GM19467 (cell line): Measurements from ENCODE around the gene DCAF5.
"Not testable (repeated sequence)": the region's sequence is repeated elsewhere in the genome, so short reads cannot be mapped to it uniquely, and the experiment has no call there.

Source experiments
- ATAC-seq: cut with Tn5 transposase; IDR thresholded peaks from one replicate; pipeline ENCODE4 v1.9.1; 2021; ENCODE audit warnings: mild to moderate bottlenecking, moderate library complexity; ENCODE audit not compliant: unreplicated experiment

DCAF5 gene

DNA sequence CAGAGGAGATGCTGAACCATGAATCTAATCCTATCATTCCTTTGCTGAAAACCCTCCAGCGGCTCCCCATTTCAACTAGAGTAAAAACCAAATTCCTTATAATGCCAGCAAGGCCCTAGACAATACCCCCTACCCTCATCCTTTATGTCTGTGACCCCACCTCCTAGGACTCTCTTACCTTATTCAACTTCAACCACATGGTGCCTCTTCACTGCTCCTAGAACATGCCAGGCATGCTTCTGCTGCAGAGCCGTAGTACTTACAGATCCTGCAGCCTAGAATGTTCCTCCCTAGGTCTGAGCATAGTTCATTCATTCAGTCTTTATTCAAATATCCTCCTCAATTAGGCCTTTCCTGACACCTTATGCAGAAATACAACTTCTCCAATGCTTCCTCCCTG, 54.9 kb downstream of the DCAF5 start:
- no peak for ATAC-seq

DNA sequence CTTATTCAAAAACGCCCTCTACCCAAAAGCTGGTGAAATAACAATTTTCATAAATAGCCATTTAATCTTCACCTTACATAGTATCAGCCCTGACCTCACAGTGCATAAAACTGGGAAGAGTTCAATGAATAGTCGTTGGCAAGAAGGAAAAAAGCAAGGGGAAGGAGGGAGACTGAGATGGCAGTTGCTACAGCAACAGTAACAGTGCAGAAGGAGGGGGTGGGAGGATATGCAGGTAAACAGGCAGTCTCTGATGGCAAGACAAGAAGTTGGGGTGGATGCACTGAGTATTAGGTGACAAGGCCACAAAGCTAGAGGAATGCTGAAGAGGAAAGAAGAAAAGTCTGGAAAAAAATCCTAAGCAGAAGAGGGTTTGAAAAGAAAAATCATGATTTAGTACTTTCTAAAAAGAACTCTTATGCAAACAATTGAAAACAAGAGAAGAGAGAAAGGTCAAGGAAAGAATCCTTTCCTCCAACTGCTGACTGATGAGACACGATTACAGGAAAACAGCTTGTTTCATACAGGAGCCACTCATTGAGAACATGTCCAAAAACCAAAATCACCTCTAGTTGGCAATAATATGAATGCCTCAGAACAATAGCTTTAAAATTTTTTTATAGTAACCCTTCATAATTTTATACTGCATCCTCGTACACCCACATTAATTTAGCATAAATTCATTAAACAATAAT, 56.0 kb downstream of the DCAF5 start:
- ATAC-seq, result no peak

DNA sequence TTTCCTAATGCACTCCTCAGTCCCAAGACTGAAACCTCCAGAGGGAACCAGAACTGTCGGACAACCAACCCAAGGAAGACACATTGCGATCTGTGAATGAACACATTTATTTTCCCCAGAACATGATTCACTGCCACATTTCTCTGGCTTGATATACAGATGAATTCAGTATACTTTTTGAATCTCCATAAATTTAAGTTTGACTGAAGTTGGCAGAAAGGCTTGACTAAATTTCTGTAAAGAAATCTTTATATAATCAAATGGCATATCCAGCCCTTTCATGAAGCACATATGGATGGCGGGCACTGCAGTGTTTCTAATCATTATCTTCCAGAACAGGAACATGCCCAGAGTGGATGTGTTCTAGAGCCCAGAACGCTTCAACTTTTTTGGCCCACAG, 56.7 kb downstream of the DCAF5 start:
- no peak for ATAC-seq

DNA sequence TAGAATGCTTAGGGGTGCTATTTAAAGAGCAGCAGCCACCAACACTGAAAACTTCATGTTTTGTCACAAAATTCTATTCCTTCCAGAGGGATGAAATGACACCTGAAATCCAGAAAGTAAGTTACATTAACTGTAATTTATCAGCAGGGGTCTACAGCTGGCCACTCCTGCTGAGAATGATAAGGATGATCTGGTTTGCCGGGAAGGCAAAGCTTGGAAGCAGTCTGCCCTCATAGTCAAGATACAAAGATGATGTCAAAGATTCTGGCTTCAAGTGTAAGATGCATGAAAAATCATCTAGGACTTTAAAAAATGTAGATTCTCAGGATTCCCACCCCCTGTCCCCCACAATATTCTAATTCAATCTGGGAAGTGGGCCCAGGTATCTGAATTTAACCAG, 58.4 kb downstream of the DCAF5 start:
- no peak for ATAC-seq

DNA sequence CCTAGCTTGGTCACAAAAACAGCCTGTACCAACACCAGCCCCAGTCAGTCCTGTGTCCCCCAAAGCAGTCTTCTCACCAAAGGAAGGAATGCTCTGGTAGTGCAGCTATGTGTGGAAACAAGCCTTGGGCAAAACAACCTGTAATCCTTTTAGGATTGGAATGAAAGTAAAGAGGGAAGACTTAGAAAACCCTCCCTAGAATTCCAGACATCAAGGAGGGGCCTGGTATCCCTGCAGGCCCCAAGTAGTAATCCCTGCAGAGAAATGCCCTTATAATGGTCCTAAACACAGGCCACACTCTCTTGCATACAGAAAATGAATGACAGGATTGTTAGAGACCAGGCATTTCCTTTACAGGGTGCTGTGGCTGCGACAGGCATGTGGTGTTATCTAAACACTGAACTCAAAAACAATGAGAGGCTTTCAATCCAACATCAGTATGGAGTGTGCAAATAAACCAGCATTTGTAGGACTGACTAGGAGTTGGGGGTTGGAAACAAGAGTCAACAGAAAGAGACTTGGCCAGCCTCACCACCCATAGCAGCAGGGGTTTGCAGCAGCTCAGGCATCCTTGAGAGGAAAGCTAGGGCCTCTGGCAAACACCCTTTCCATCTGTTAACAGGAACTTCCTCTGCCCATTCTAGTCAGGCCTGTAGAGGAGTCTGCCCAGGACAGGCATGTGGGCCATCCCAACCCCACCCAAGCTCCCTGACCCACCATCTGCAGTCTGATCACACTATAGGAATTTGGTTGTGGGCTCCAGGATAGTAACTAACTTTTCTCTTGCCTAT, 59.1 kb downstream of the DCAF5 start:
- ATAC-seq, result no peak

DNA sequence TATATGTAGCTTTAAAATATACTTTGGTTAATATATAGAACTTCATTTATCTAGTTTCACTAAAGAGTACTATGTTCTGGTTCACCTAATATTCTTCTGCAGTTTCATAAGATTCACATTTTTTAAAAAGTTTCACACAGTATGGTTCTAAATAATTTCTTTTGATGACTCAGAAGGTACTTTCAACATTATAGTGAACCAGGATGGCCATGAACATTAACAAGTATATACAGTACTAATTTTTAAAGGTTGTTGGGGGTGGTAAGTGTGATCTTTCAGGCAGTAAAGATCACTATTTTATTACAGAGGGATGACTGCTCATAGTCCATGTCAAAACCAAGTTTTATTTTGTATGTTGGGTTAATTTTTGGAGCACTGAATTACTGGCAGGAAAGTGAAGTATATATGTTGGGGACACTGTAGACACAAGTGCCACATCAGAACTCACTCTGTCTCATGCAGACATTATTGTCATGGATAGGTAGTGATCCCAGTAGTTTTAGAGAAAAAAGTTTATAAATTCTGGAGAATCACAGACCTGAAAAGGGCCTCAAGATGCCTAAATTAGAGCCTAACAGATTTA, 60.0 kb downstream of the DCAF5 start:
- no peak for ATAC-seq

DNA sequence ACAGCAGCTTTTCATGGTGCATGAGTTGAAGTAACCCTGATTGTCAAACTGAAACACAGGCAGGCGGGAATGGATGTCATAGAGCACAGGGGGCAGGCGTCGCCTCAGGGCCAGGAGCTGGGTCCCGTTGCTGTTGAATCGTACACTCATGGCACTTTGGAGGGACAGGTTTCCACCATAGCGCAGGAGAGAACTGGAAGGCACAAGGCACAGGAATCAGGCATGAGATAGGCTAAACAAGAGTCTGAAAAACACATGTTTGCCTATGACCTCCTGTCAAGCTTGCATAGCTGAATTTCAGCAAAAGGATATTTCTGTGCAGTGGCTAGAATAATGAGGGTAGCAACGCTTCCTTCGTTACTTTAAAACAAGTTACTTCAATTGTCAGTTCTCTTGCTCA, 61.2 kb downstream of the DCAF5 start:
- ATAC-seq, result no peak

DNA sequence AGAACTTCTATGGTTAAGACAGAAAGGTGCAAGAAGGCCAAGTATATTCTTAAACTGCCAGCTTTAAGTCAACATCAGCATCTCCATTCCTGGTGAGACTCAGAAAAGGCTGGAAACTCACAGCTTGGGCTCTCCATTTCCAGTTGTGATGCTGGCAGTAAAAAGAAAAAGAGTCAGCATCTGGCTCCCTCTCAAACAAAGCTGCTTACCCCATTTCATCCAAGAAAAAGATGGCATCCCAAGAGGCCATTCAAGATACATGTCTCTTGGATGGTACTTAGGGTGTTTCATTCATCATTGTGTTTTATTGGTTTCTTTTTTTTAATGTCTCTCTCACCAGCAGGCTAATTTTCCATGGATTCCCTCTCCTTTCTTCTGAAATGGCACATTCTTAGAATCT, 61.9 kb downstream of the DCAF5 start:
- ATAC-seq, result no peak

DNA sequence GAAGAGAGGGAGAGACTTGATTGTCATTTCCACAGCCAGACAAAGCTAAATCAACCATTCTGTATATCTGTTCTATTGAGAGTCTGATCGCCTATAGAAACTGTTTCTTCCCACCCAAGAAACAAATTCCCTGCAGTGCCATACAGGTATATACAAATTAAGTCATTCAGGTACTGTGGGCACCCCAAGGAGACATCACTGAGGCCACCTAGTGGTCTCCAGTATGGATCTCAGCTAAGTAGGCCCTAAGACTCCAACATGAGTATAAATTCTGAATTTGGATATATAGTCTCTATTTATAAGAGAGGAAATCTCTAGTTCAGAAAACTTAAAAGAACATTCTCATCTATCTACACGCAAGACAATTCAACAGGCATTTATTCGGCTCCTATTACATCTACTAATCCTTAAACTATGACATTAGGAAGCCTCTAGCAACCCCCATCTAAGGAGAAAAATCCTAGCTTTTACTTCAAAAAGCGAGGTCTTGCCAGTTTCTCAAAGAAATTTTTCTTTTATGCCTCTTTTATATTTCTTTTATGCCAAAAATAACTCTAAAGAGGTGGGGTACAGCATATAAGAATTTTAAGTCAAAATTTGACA, 62.6 kb downstream of the DCAF5 start:
- no peak for ATAC-seq

DNA sequence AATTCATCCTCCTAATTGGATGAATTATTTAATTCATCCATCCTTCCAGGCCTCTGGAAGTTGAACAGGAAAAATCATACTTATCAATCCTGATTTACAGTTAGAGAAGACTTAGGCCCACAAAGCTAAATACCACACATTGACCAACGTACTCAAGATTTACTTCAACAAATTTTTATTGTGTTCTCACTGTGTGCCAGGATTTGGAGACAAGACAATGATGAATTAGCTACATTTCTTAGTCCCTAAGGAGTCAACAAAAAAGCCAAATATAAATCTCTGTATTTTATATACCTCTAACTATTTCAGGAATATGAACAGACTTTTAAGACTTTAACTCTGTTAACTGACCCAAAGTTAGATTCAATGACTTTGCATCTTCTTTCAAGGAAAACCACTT, 63.9 kb downstream of the DCAF5 start:
- no peak for ATAC-seq

DNA sequence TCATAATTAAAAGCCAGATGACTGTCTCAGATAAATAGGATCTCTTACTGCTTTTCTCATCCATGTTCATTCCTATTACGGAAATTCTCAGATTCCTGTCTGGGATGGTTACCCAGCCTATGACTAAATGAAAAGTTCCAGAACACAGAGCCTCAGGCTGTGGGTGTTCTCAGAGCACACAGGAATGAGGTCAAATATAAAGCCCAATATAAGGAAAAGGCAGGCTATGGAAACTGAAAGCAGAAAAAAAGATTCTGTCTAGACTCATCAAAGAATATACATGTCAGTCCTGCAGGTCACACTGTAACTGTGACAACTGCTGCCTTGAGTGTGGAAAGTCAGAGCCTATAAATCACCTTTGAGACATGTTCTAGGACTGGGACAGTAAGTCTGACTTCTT, 64.3 kb downstream of the DCAF5 start:
- ATAC-seq, result no peak

DNA sequence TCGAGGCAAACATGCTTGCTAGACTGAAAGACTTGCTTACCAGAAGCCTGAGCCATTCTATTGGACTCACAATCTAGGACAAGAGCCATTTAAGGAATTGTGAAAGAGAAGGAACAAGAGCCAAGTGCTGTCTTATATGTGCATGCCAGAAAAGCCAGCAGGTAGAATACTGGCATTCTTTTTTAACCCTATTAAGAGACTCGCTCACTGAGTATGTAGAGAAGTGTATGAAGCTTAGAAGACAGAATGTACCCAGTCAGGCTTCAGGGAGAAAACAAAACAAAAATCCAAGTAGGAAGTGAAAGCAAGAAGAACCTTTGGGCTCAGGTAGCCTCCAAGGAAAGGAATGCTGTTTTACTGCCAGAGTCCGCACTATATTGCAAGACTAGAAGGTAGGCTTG, 65.9 kb downstream of the DCAF5 start:
- no peak for ATAC-seq

DNA sequence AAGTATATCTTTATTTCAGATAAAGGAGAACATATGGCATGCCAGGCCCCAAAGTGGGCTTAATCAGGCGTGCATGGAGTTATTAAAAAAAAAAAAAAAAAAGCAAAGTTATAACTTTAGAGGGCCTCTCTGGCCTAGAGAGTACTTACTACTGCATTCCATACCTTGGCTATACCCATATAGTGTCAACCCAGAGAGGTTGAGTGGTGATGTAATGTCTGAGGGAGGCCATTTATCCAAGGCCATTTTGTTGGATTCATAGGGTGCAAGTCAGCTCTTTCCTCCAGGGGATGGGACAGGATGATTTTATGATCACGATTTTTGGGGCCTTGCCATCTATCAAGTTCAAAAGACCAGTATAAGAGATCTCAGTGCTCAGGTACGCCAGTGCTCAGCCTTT, 66.4 kb downstream of the DCAF5 start:
- no peak for ATAC-seq

DNA sequence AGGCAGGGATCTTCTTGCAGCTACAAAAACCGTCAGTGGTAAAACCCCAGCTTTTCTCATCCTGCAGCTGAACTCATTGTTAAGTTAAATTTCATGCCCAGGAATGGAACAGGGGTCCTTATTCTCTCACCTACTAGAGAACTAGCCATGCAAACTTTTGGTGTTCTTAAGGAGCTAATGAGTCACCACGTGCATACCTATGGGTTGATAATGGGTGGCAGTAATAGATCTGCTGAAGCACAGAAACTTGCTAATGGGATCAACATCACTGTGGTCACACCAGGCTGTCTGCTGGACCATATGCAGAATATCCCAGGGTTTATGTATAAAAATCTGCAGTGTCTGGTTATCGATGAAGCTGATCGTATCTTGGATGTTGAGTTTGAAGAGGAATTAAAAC, 68.9 kb downstream of the DCAF5 start:
- no peak for ATAC-seq

DNA sequence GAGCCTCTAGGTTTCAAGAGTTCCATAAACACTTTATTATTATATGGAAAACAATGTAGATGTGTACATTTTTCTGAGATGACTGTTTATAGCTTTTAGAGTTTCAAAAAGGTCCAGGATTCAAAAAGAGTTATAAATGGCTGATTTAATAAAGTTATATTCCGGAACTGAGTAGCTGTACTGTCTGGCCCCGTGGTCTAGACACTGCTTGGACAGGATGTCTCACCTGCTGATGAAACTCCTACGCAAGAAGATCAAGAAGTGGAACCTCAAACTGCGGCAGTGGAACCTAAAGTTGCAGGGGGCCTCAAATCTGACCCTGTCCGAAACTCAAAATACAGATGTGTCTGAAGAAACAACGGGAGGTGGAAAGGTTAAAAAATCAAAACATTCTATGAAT, 69.7 kb downstream of the DCAF5 start:
- ATAC-seq, result no peak

DNA sequence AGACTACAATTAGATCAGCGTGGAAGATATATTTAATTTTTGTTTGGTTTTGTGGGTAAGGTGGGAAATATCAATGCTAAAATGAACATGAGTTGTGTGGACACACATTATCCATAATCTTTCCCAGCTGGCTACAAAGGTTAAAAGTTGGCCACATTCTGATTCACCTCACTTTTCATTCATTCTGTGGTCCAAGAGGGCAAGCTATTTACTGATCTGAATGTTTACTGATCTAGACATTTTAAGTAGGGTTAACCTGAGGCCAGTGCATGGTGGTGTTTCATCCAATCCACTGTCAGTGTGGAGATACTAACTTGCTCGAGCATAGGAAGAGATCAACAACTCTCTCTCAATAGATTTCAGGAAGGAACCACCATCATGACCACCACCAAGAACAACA, 71.6 kb downstream of the DCAF5 start:
- ATAC-seq, result no peak

DNA sequence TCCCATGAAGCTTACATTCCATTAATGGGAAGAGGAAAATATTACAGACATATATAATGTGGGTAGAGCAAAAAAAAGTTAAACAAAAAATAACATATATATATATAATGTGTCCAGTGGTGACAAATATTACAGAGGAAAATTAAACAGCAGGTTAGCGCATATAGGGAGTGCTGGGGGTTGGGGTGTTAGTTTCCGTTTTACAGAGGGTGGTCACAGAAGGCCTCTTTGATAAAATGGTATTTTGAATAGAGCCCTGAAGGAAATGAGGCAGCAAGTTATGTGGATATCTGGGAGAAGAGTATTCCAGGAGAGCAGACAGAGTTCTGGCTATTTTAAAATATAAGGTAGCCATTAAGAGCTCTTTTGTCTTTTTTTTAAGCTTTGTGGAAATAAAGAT, 73.2 kb downstream of the DCAF5 start:
- ATAC-seq, result no peak

DNA sequence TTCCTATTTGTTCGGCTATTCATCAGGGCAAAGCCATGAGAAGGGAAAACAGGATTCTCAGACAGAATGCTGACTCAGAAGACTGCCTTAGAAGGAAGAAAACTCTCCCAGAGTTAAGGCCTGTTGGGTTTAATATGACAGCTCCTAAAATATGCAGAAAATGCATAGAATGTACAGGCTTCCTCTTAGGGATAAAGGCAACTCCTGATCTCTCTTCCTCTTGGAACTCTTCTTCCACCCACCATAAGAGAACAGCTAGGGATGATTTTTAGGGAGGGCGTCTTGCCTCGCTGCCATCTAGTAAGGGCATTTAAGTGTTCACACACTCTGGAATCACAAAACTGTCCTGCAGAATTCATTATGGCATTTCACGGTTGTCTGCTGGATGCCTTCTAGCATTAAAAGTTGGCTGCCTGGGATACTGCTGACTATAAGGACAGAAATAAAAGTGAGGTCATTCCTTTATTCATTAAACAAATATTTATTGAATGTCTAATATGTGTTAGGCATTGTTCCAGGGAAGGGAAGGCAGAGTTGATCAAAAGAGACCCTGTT, 73.7 kb downstream of the DCAF5 start:
- no peak for ATAC-seq

DNA sequence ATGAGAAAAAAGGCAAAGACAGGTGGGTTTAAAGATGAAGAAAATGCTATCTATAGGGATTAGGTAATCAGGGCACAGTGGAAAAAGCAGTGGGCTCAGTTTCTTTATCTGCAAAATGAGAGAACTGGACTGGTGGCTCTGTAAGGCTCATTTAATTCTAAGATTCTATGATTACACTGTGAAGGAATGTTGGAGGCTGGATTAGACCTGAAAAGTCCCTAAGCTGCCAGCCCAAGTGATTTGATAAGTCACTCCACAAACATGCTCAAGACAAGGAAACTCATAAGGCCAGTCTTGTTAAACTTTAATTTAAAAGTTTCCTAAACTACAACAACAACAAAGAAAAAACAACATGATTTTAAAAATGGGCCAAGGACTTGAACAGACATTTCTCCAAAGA, 75.1 kb downstream of the DCAF5 start:
- no peak for ATAC-seq

DNA sequence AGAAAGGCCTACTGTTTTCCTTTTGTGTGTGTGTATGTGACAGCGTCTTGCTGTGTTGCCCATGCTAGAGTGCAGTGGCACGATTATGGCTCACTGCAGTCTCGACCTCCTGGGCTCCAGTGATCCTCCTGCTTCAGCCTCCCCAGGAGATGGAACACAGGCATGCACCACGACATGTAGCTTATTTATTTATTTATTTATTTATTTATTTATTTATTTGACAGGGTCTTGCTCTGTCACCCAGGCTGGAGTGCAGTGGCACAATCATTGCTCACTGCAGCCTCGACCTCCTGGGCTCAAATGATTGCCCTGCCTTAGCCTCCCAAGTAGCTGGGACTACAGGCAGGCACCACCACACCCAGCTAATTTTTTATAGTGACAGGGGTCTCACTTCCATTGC, 75.7 kb downstream of the DCAF5 start:
- ATAC-seq, result not testable (repeated sequence)

DNA sequence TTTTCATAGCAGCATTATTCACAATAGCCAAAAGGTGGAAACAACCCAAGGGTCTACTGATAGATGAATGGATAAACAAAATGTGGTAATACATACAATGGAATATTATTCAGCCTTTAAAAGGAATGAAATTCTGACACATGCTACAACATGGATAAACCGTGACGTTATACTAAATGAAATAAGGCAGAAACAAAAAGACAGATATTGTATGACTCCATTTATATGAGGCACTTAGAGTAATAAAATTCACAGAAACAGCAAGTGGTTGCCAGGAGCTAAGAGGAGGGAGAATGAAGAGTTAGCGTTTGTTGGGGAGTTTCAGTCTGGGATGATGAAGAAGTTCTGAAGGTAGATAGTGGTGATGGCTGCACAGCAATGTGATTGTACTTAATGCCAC, 76.6 kb downstream of the DCAF5 start:
- no peak for ATAC-seq

DNA sequence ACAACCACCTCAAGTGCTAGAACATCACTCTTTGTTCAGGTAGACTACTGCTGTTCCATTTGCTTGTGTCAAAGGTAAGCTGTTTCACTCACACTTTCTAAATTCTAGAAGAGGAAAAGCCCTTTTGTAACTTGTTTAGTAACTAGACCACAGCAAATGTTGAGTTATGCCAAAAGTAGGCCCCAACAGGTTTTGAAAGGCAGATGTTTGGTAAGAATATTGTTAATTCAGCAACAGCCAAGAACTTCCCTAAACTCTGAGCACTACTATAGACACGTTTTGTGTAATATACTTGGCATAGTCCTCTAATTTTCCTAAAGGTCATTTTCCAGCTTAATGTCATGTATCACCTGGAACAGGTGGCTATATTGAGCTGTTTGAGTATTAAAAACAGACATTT, 79.0 kb downstream of the DCAF5 start:
- ATAC-seq, result no peak
